Measurements from ENCODE around the gene OOSP1. TPM values are rescaled to one million over a fixed set of nuclear protein-coding genes. Genes with fewer than 3 reads are reported as not detected.
"Not testable (repeated sequence)": the region's sequence is repeated elsewhere in the genome, so short reads cannot be mapped to it uniquely, and the experiment has no call there.

Gene OOSP1
- total RNA-seq, 1 experiment from 2014 or later = not detected

GRCh38 chr11:59960502-59961381 is 22.5 kb downstream of the OOSP1 start:
- no peak for DNase-seq (ENCODE audit: low spot score)

GRCh38 chr11:59962107-59962482 is 23.9 kb downstream of the OOSP1 start:
- no peak for DNase-seq (ENCODE audit: low spot score)

DNA sequence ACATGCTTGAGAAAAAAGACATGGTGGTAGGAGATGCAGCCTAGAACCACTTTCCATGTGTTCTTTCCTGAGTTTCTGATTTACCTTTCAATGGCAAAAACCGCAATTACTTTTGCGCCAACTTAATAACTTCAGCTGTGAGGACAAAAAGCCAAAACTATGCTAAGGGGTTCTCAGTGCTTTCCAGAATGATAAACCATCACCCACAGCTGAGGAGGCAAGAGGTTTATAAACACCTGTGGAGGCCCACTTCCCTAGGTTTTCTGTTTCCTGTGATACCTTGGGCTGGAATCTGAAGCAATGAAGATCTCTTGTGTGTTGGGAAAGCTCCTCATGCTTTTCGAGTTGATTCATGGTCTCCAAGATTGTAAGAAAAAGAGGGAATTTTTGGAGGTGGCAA is 25.5 kb downstream of the OOSP1 start, which contains the start of gene OOSP4A:
TSS of gene OOSP4A (plus strand) at position 301 of the 400 bp plus-strand sequence. CDS start at position 301, 0 bp downstream.
- DNase-seq (ENCODE audit: low spot score) = no peak

GRCh38 chr11:59965424-59965823 is 27.2 kb downstream of the OOSP1 start:
- no peak for DNase-seq (ENCODE audit: low spot score)

- no peak for DNase-seq (ENCODE audit: low spot score)
Measured at GRCh38 chr11:59966201-59966600, 28.0 kb downstream of the OOSP1 start.

GRCh38 chr11:59967677-59968394 is 29.6 kb downstream of the OOSP1 start:
- DNase-seq (ENCODE audit: low spot score) = no peak

GRCh38 chr11:59968395-59968783 is 30.2 kb downstream of the OOSP1 start:
- no peak for DNase-seq (ENCODE audit: low spot score)

DNA sequence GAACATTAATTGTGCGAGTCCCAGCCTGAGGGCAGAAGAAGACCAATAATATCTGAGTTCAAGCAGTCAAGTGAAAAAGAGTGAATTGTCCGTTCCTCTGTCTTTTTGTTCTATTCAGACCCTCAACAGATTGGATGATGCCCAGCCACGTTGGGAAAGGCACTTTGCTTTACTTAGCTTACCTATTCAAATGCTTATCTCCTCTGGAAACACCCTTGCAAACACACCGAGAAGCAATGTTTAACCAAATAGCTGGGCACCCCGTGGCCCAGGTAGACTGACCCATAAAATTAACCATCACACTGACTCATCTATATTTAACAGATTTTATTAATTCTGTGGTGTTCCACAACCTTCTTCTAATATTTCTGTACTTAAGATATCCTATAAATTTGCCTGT is 34.9 kb downstream of the OOSP1 start:
- no peak for DNase-seq (ENCODE audit: low spot score)

DNA sequence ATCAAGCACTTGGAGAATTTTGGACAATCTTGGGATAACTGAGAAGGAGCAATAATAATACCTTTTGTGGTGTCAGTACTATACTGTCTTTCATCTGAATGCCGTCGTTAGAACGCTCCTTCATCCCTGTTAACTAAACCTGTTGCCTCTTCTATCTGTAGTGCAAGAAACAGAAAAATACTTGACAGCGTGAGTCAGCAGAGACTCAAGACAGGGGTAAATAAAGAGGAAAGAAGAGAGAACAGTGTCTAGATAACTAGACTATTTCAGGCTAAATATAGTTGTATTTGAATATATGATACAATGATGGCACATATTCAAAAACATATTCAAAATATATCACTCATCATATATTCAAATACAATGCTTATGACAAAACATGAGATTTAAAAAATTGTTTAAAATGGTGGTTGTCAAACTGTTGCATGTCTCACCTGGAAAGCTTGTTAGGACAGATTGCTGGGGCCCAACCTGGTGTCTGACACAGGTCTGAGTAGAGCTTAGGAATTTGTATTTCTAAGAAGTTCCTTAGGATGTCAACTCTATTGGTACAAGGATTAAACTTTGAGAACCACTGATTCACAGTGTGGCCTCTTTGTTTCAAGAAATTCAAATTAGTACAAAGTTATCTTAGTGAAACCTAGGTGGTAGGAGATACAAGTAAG is 43.0 kb downstream of the OOSP1 start:
- DNase-seq (ENCODE audit: low spot score) = no peak

- DNase-seq (ENCODE audit: low spot score) = not testable (repeated sequence)
Measured at GRCh38 chr11:59982037-59982436, 43.8 kb downstream of the OOSP1 start.

- DNase-seq (ENCODE audit: low spot score) = no peak
Measured at GRCh38 chr11:59983212-59983611, 45.0 kb downstream of the OOSP1 start.

DNA sequence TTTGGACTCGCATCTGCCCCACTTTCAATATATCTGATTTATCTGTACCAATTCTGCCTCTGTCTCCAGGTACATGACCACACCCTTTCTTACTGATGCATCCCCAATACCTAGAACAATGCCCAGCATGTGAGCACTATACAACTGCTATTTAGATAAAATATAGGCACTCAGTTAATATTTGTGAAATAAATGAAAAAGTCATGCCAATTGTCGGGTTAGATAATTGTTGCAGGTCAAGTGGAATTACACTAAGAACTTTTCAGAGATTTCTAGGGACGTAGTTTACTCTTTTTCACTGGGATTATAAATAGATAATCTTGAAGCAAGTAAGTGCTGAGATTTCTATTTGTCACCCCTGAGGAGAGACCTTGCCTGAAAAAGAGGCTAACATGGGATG is 46.1 kb downstream of the OOSP1 start:
- no peak for DNase-seq (ENCODE audit: low spot score)

- DNase-seq (ENCODE audit: low spot score) = no peak
Measured at GRCh38 chr11:59990421-59990820, 52.2 kb downstream of the OOSP1 start.

DNA sequence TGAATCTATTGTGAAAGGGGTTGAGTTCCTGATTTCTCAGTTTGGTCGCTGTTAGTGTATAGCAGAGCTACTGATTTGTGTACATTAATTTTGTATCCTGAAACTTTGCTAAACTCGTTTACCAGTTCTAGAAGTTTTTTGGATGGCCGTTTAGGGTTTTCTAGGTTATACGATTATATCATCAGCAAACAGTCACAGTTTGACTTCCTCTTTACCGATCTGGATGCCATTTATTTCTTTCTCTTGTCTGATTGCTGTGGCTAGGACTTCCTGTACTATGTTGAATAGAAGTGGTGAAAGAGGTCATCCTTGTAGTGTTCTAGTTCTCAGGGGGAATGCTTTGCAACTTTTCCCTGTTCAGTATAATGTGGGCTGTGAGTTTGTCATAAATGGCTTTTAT is 54.2 kb downstream of the OOSP1 start:
- DNase-seq (ENCODE audit: low spot score) = no peak

DNA sequence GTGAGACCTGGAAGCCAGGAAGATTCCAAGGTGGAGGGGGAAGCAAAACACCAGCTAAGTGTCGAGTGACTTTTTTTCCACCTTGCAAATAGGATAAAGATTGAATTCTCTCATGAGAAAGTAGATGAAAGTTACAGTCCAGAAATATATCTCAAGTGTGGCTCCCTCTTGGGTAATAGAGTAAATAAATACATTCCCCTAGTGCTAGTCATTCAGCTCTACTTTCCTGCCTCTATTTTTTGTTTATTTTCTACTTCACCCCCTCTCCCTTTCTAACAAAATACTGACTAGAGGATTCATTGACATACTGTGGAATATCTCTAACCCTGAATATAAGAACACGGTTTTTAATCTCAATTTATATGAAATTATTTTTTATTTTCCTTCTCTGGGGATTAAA is 59.6 kb downstream of the OOSP1 start:
- no peak for DNase-seq (ENCODE audit: low spot score)

GRCh38 chr11:59999691-60000090 is 61.5 kb downstream of the OOSP1 start:
- no peak for DNase-seq (ENCODE audit: low spot score)

GRCh38 chr11:60003729-60004128 is 65.5 kb downstream of the OOSP1 start:
- DNase-seq (ENCODE audit: low spot score) = no peak

- DNase-seq (ENCODE audit: low spot score) = no peak
Measured at GRCh38 chr11:60005360-60005759, 67.1 kb downstream of the OOSP1 start.
